HG03039 (cell line): ENCODE measurements around the gene TMEM218.

Source experiments
- ATAC-seq: cut with Tn5 transposase; IDR thresholded peaks from one replicate; pipeline ENCODE4 v1.9.1; 2021; ENCODE audit warnings: mild to moderate bottlenecking, moderate library complexity; ENCODE audit not compliant: unreplicated experiment

TMEM218 gene

GRCh38 chr11:125129316-125129993 lies 18.0 kb upstream of the TMEM218 start:
- no peak for ATAC-seq

- no peak for ATAC-seq
These were observed 17.0 kb upstream of the TMEM218 start for GRCh38 chr11:125128450-125128849.

- no peak for ATAC-seq
These were observed 13.2 kb upstream of the TMEM218 start for GRCh38 chr11:125124618-125124992.

GRCh38 chr11:125123947-125124617 lies 12.7 kb upstream of the TMEM218 start:
- no peak for ATAC-seq

- no peak for ATAC-seq
These were observed 11.9 kb upstream of the TMEM218 start for GRCh38 chr11:125123194-125123946.

- no peak for ATAC-seq
These were observed 6.0 kb upstream of the TMEM218 start for GRCh38 chr11:125117429-125117828.

GRCh38 chr11:125114518-125114917 lies 3.1 kb upstream of the TMEM218 start:
- ATAC-seq, result no peak

GRCh38 chr11:125112208-125112604 lies 780 bp upstream of the TMEM218 start:
- ATAC-seq, result no peak

GRCh38 chr11:125111001-125111342 lies 454 bp downstream of the TMEM218 start:
- no peak for ATAC-seq

GRCh38 chr11:125110506-125110905 lies 920 bp downstream of the TMEM218 start:
- ATAC-seq, result no peak

- ATAC-seq, result no peak
These were observed 3.0 kb downstream of the TMEM218 start for GRCh38 chr11:125108469-125108868.

- no peak for ATAC-seq
These were observed 5.5 kb downstream of the TMEM218 start for GRCh38 chr11:125105926-125106325.

GRCh38 chr11:125102510-125102909 lies 8.9 kb downstream of the TMEM218 start:
- no peak for ATAC-seq

GRCh38 chr11:125102025-125102424 lies 9.4 kb downstream of the TMEM218 start:
- ATAC-seq, result no peak

GRCh38 chr11:125101596-125101995 lies 9.8 kb downstream of the TMEM218 start:
- ATAC-seq, result no peak

GRCh38 chr11:125100136-125100535 lies 11.3 kb downstream of the TMEM218 start:
- ATAC-seq, result no peak

- ATAC-seq, result no peak
These were observed 16.7 kb downstream of the TMEM218 start for GRCh38 chr11:125094731-125095130.

GRCh38 chr11:125093502-125093901 lies 17.9 kb downstream of the TMEM218 start:
- ATAC-seq, result no peak

GRCh38 chr11:125092669-125093068 lies 18.8 kb downstream of the TMEM218 start:
- ATAC-seq, result no peak

- ATAC-seq, result no peak
These were observed 19.4 kb downstream of the TMEM218 start for GRCh38 chr11:125091877-125092664.

GRCh38 chr11:125091247-125091876 lies 20.1 kb downstream of the TMEM218 start:
- no peak for ATAC-seq
